Central memory CD8-positive, alpha-beta T cell (primary cell): Measurements from ENCODE around the gene ADD1.

Experiments
- ATAC-seq: fragments of 150-1000 bp; cut with Tn5 transposase; replicated peaks from 2 replicates; pipeline ENCODE4 v1.10.0; 2022; ENCODE audit warnings: mild to moderate bottlenecking, moderate FRiP score, moderate number of reproducible peaks; ENCODE audit not compliant: poor library complexity, severe bottlenecking; ENCODE audit errors: extremely low read depth
- DNase-seq, 2 donors: peaks; one replicate each; pipeline ENCODE4 v3.0.0; 2021; ENCODE audit warnings: low spot score in 2 of 2
- H3K27ac Mint-ChIP-seq: one replicate; pipeline ENCODE4 v1.8.0; 2022; ENCODE audit warnings: low read depth, mild to moderate bottlenecking, moderate library complexity, mixed read lengths
- H3K27me3 Mint-ChIP-seq: one replicate; pipeline ENCODE4 v1.8.0; 2022; ENCODE audit warnings: mixed read lengths
- H3K36me3 Mint-ChIP-seq: one replicate; pipeline ENCODE4 v1.8.0; 2022; ENCODE audit warnings: mild to moderate bottlenecking, moderate library complexity, mixed read lengths; ENCODE audit not compliant: insufficient read depth
- H3K4me1 Mint-ChIP-seq: one replicate; pipeline ENCODE4 v1.8.0; 2022; ENCODE audit warnings: mixed read lengths
- H3K4me3 Mint-ChIP-seq: one replicate; pipeline ENCODE4 v1.8.0; 2022; ENCODE audit warnings: mild to moderate bottlenecking, moderate library complexity, mixed read lengths
- H3K9me3 Mint-ChIP-seq: one replicate; pipeline ENCODE4 v1.8.0; 2022; ENCODE audit warnings: mixed read lengths

Gene ADD1

GRCh38 chr4:2931512-2932301 is 88.1 kb downstream of the ADD1 start:
- peaks cover 34% of the 10 kb centered on the region for H3K4me1 Mint-ChIP-seq
- no peak for ATAC-seq
- H3K27ac Mint-ChIP-seq: peak overlapping the region; percentile 93
- peak in 1 of 2 donors; percentile 54 for DNase-seq
- H3K9me3 Mint-ChIP-seq: no peaks in the 10 kb centered on the region
- H3K36me3 Mint-ChIP-seq: peaks cover 50% of the 10 kb centered on the region
- peak overlapping the region; percentile 86 for H3K4me3 Mint-ChIP-seq
- H3K27me3 Mint-ChIP-seq: no peaks in the 10 kb centered on the region

- DNase-seq (no peak), ATAC-seq (no peak)
- H3K36me3 Mint-ChIP-seq: peaks cover 51% of the 10 kb centered on the region
- no peaks in the 10 kb centered on the region for H3K9me3 Mint-ChIP-seq
- H3K27me3 Mint-ChIP-seq: no peaks in the 10 kb centered on the region
- H3K4me3 Mint-ChIP-seq: peak overlapping the region; percentile 86
- peak overlapping the region; percentile 93 for H3K27ac Mint-ChIP-seq
- peaks cover 41% of the 10 kb centered on the region for H3K4me1 Mint-ChIP-seq
Observed at GRCh38 chr4:2932321-2932950, 88.8 kb downstream of the ADD1 start.

GRCh38 chr4:2932951-2933565 is 89.4 kb downstream of the ADD1 start:
- no peaks in the 10 kb centered on the region for H3K9me3 Mint-ChIP-seq
- DNase-seq (no peak), ATAC-seq (no peak)
- peaks cover 43% of the 10 kb centered on the region for H3K4me1 Mint-ChIP-seq
- H3K27ac Mint-ChIP-seq: peak overlapping the region; percentile 93
- peaks cover 53% of the 10 kb centered on the region for H3K36me3 Mint-ChIP-seq
- H3K27me3 Mint-ChIP-seq: no peaks in the 10 kb centered on the region
- H3K4me3 Mint-ChIP-seq: peak overlapping the region; percentile 86

GRCh38 chr4:2933566-2934076 is 90.0 kb downstream of the ADD1 start:
- no peaks in the 10 kb centered on the region for H3K9me3 Mint-ChIP-seq

GRCh38 chr4:2934077-2934812 is 90.6 kb downstream of the ADD1 start:
- Mint-ChIP-seq H3K27me3 (no peaks in the 10 kb centered on the region), H3K36me3 (peaks cover 55% of the 10 kb centered on the region), H3K27ac (peak overlapping the region; percentile 89), H3K4me3 (peak overlapping the region; percentile 86), H3K4me1 (peaks cover 49% of the 10 kb centered on the region), H3K9me3 (no peaks in the 10 kb centered on the region)
- DNase-seq (no peak), ATAC-seq (peak; percentile 4)

More at GRCh38 chr4:2933566-2934076, 90.0 kb downstream of the ADD1 start:
- H3K27ac Mint-ChIP-seq: peak overlapping the region; percentile 93
- no peaks in the 10 kb centered on the region for H3K27me3 Mint-ChIP-seq
- peak overlapping the region; percentile 86 for H3K4me3 Mint-ChIP-seq
- DNase-seq (no peak), ATAC-seq (no peak)
- peaks cover 54% of the 10 kb centered on the region for H3K36me3 Mint-ChIP-seq
- peaks cover 43% of the 10 kb centered on the region for H3K4me1 Mint-ChIP-seq

GRCh38 chr4:2934813-2935761 is 91.4 kb downstream of the ADD1 start:
- H3K4me3 Mint-ChIP-seq: peak overlapping the region; percentile 86
- H3K27ac Mint-ChIP-seq: peak overlapping the region; percentile 89
- H3K9me3 Mint-ChIP-seq: no peaks in the 10 kb centered on the region
- DNase-seq: peak; percentile 92 to 97
- peak; percentile 51 for ATAC-seq
- H3K36me3 Mint-ChIP-seq: peaks cover 47% of the 10 kb centered on the region
- peaks cover 51% of the 10 kb centered on the region for H3K4me1 Mint-ChIP-seq
- H3K27me3 Mint-ChIP-seq: no peaks in the 10 kb centered on the region

GRCh38 chr4:2935762-2936743 is 92.4 kb downstream of the ADD1 start:
- H3K36me3 Mint-ChIP-seq: peaks cover 48% of the 10 kb centered on the region
- H3K27ac Mint-ChIP-seq: peak overlapping the region; percentile 89
- H3K4me1 Mint-ChIP-seq: peaks cover 56% of the 10 kb centered on the region
- peak overlapping the region; percentile 86 for H3K4me3 Mint-ChIP-seq
- DNase-seq (peak in 1 of 2 donors; percentile 69), ATAC-seq (peak; percentile 59)
- no peaks in the 10 kb centered on the region for H3K27me3 Mint-ChIP-seq
- H3K9me3 Mint-ChIP-seq: no peaks in the 10 kb centered on the region

- H3K27ac Mint-ChIP-seq: peak overlapping the region; percentile 89
- DNase-seq (no peak), ATAC-seq (peak; percentile 12)
- H3K4me1 Mint-ChIP-seq: peaks cover 52% of the 10 kb centered on the region
- peak overlapping the region; percentile 86 for H3K4me3 Mint-ChIP-seq
- H3K27me3 Mint-ChIP-seq: no peaks in the 10 kb centered on the region
- peaks cover 51% of the 10 kb centered on the region for H3K36me3 Mint-ChIP-seq
- no peaks in the 10 kb centered on the region for H3K9me3 Mint-ChIP-seq
Observed at GRCh38 chr4:2936773-2937145, 93.1 kb downstream of the ADD1 start.

GRCh38 chr4:2937146-2937857 is 93.7 kb downstream of the ADD1 start:
- Mint-ChIP-seq H3K27ac (peak overlapping the region; percentile 89), H3K9me3 (no peaks in the 10 kb centered on the region), H3K4me3 (peak overlapping the region; percentile 86), H3K27me3 (no peaks in the 10 kb centered on the region), H3K4me1 (peaks cover 50% of the 10 kb centered on the region), H3K36me3 (peaks cover 52% of the 10 kb centered on the region)
- ATAC-seq (no peak), DNase-seq (no peak)

- no peaks in the 10 kb centered on the region for H3K9me3 Mint-ChIP-seq
- no peak overlapping the region for H3K4me3 Mint-ChIP-seq
- H3K4me1 Mint-ChIP-seq: peaks cover 52% of the 10 kb centered on the region
- H3K27ac Mint-ChIP-seq: no peak overlapping the region
- ATAC-seq: no peak
- no peak for DNase-seq
- peaks cover 55% of the 10 kb centered on the region for H3K36me3 Mint-ChIP-seq
- no peaks in the 10 kb centered on the region for H3K27me3 Mint-ChIP-seq
Observed at GRCh38 chr4:2937986-2938385, 94.3 kb downstream of the ADD1 start.
